ACC112 (cell line): ENCODE data around the gene ZNF491.
"Not testable (repeated sequence)": the region's sequence is repeated elsewhere in the genome, so short reads cannot be mapped to it uniquely, and the experiment has no call there.

ENCODE experiments used
- H2AFZ ChIP-seq: fragments of 200-600 bp; sonication (generic); one replicate; pipeline ENCODE4 v1.6.0; 2017; ENCODE audit warnings: antibody characterized with exemption, low read length; ENCODE audit not compliant: unreplicated experiment
- H3K27ac ChIP-seq: fragments of 200-600 bp; sonication (generic); 2 replicates; pipeline ENCODE4 v1.5.1; 2014; ENCODE audit warnings: low read depth, mild to moderate bottlenecking, antibody characterized with exemption, low read length, moderate library complexity
- H3K27me3 ChIP-seq: fragments of 200-600 bp; sonication (generic); 2 replicates; pipeline ENCODE4 v1.6.1; 2014; ENCODE audit warnings: mild to moderate bottlenecking, antibody characterized with exemption, low read length, moderate library complexity, mixed read lengths; ENCODE audit not compliant: insufficient read depth
- H3K36me3 ChIP-seq: fragments of 200-600 bp; sonication (generic); 2 replicates; pipeline ENCODE4 v1.6.1; 2016; ENCODE audit warnings: mild to moderate bottlenecking, antibody characterized with exemption, low read length, moderate library complexity, mixed read lengths; ENCODE audit not compliant: insufficient read depth
- H3K4me1 ChIP-seq: fragments of 200-600 bp; sonication (generic); one replicate; pipeline ENCODE4 v1.6.1; 2016; ENCODE audit warnings: low read length, mixed read lengths; ENCODE audit not compliant: insufficient read depth, unreplicated experiment, control insufficient read depth
- H3K4me3 ChIP-seq: fragments of 200-600 bp; sonication (generic); 2 replicates; pipeline ENCODE4 v1.5.1; 2014; ENCODE audit warnings: mild to moderate bottlenecking, low read depth, low read length
- H3K79me2 ChIP-seq: fragments of 200-600 bp; sonication (generic); one replicate; pipeline ENCODE4 v1.6.0; 2016; ENCODE audit warnings: low read length; ENCODE audit not compliant: control insufficient read depth, unreplicated experiment, insufficient read depth

ZNF491 gene

GRCh38 chr19:11769995-11770394 is 28.3 kb upstream of the ZNF491 start:
- Histone ChIP-seq H3K4me1 (no peaks in the 10 kb centered on the region), H3K27ac (no peak overlapping the region), H3K27me3 (no peaks in the 10 kb centered on the region), H2AFZ (no peak overlapping the region), H3K4me3 (no peak overlapping the region), H3K36me3 (peaks cover 11% of the 10 kb centered on the region), H3K79me2 (peaks cover 28% of the 10 kb centered on the region)

- H3K4me3 ChIP-seq, H3K4me1 ChIP-seq: not testable (repeated sequence)
Measured at GRCh38 chr19:11771520-11771919, 26.8 kb upstream of the ZNF491 start.

GRCh38 chr19:11776669-11777068 is 21.7 kb upstream of the ZNF491 start:
- H3K4me3 ChIP-seq = not testable (repeated sequence)

More at GRCh38 chr19:11771520-11771919, 26.8 kb upstream of the ZNF491 start:
- Histone ChIP-seq H3K79me2 (peaks cover 33% of the 10 kb centered on the region), H3K36me3 (peaks cover 11% of the 10 kb centered on the region)
- not testable (repeated sequence) for H2AFZ ChIP-seq, H3K27me3 ChIP-seq, H3K27ac ChIP-seq

GRCh38 chr19:11780431-11781020 is 17.8 kb upstream of the ZNF491 start:
- peaks cover 5% of the 10 kb centered on the region for H3K79me2 ChIP-seq
- H3K36me3 ChIP-seq = peaks cover 65% of the 10 kb centered on the region

More at GRCh38 chr19:11776669-11777068, 21.7 kb upstream of the ZNF491 start:
- peaks cover 46% of the 10 kb centered on the region for H3K36me3 ChIP-seq
- H3K79me2 ChIP-seq, H3K27me3 ChIP-seq, H3K4me1 ChIP-seq, H3K27ac ChIP-seq, H2AFZ ChIP-seq: not testable (repeated sequence)

GRCh38 chr19:11781295-11782057 is 16.8 kb upstream of the ZNF491 start:
- Histone ChIP-seq H3K27me3 (no peaks in the 10 kb centered on the region), H3K4me3 (no peak overlapping the region), H2AFZ (no peak overlapping the region), H3K36me3 (peaks cover 65% of the 10 kb centered on the region), H3K4me1 (no peaks in the 10 kb centered on the region), H3K27ac (no peak overlapping the region), H3K79me2 (no peaks in the 10 kb centered on the region)

More at GRCh38 chr19:11780431-11781020, 17.8 kb upstream of the ZNF491 start:
- Histone ChIP-seq H3K27me3 (no peaks in the 10 kb centered on the region), H2AFZ (no peak overlapping the region), H3K4me3 (no peak overlapping the region), H3K4me1 (no peaks in the 10 kb centered on the region), H3K27ac (no peak overlapping the region)

- H2AFZ ChIP-seq = no peak overlapping the region
- no peaks in the 10 kb centered on the region for H3K79me2 ChIP-seq
- peaks cover 47% of the 10 kb centered on the region for H3K36me3 ChIP-seq
- H3K27ac ChIP-seq = no peak overlapping the region
- no peak overlapping the region for H3K4me3 ChIP-seq
- H3K27me3 ChIP-seq = no peaks in the 10 kb centered on the region
- H3K4me1 ChIP-seq = no peaks in the 10 kb centered on the region
Measured at GRCh38 chr19:11783767-11784166, 14.6 kb upstream of the ZNF491 start.

- Histone ChIP-seq H3K4me1 (no peaks in the 10 kb centered on the region), H2AFZ (no peak overlapping the region), H3K4me3 (no peak overlapping the region), H3K27ac (no peak overlapping the region), H3K27me3 (no peaks in the 10 kb centered on the region), H3K36me3 (peaks cover 43% of the 10 kb centered on the region), H3K79me2 (no peaks in the 10 kb centered on the region)
Measured at GRCh38 chr19:11784356-11784755, 14.0 kb upstream of the ZNF491 start.

- H3K4me3 ChIP-seq = no peak overlapping the region
- H3K79me2 ChIP-seq = no peaks in the 10 kb centered on the region
- no peaks in the 10 kb centered on the region for H3K4me1 ChIP-seq
- no peaks in the 10 kb centered on the region for H3K27me3 ChIP-seq
- no peak overlapping the region for H2AFZ ChIP-seq
- H3K27ac ChIP-seq = no peak overlapping the region
- H3K36me3 ChIP-seq = peaks cover 14% of the 10 kb centered on the region
Measured at GRCh38 chr19:11787536-11787935, 10.8 kb upstream of the ZNF491 start.

GRCh38 chr19:11792942-11793341 is 5.4 kb upstream of the ZNF491 start:
- Histone ChIP-seq H3K27ac (no peak overlapping the region), H3K4me1 (peaks cover 3% of the 10 kb centered on the region), H2AFZ (no peak overlapping the region), H3K36me3 (no peaks in the 10 kb centered on the region), H3K79me2 (no peaks in the 10 kb centered on the region), H3K27me3 (no peaks in the 10 kb centered on the region), H3K4me3 (no peak overlapping the region)

- Histone ChIP-seq H3K79me2 (no peaks in the 10 kb centered on the region), H3K4me1 (peaks cover 3% of the 10 kb centered on the region), H3K27ac (no peak overlapping the region), H3K36me3 (no peaks in the 10 kb centered on the region), H3K27me3 (no peaks in the 10 kb centered on the region), H3K4me3 (no peak overlapping the region), H2AFZ (no peak overlapping the region)
Measured at GRCh38 chr19:11797491-11797890, 832 bp upstream of the ZNF491 start.
